DMS53 treated with DMSO at 0.1 percent for 48 hours (cell line): Measurements from ENCODE around the gene CRNN.
A peak's percentile ranks its signal among the peaks of the same experiment; 100 is the strongest.

ENCODE experiments used
- DNase-seq: peaks from one replicate; lab custom pipeline; 2025; ENCODE audit not compliant: unreplicated experiment; lab: John Stamatoyannopoulos, UW

CRNN gene

GRCh38 chr1:152413909-152414308 lies at the start of gene CRNN:
Gene CRNN, minus strand, starts transcription at chr1:152414263. Its CDS starts 2,030 bp downstream, at chr1:152412233.
- no peak for DNase-seq

- no peak for DNase-seq
These were observed 48.6 kb upstream of the CRNN start for GRCh38 chr1:152462636-152463035.

GRCh38 chr1:152461544-152461943 lies 47.5 kb upstream of the CRNN start:
- peak; percentile 32 for DNase-seq

GRCh38 chr1:152460529-152460899 lies 46.5 kb upstream of the CRNN start:
- DNase-seq: no peak

- peak; percentile 40 for DNase-seq
These were observed 45.8 kb upstream of the CRNN start for GRCh38 chr1:152459596-152460528.

- peak; percentile 54 for DNase-seq
These were observed 44.5 kb upstream of the CRNN start for GRCh38 chr1:152458384-152459185.

GRCh38 chr1:152457561-152457960 lies 43.5 kb upstream of the CRNN start:
- DNase-seq: no peak

- no peak for DNase-seq
These were observed 43.0 kb upstream of the CRNN start for GRCh38 chr1:152457071-152457470.

- no peak for DNase-seq
These were observed 37.2 kb upstream of the CRNN start for GRCh38 chr1:152451254-152451653.

GRCh38 chr1:152449661-152450060 lies 35.6 kb upstream of the CRNN start:
- DNase-seq: no peak

GRCh38 chr1:152448496-152448895 lies 34.4 kb upstream of the CRNN start:
- DNase-seq: no peak

- no peak for DNase-seq
These were observed 34.0 kb upstream of the CRNN start for GRCh38 chr1:152448095-152448494.

GRCh38 chr1:152447484-152447883 lies 33.4 kb upstream of the CRNN start:
- no peak for DNase-seq

GRCh38 chr1:152444045-152444444 lies 30.0 kb upstream of the CRNN start:
- DNase-seq: no peak

- DNase-seq: no peak
These were observed 28.7 kb upstream of the CRNN start for GRCh38 chr1:152442765-152443164.

GRCh38 chr1:152442301-152442700 lies 28.2 kb upstream of the CRNN start:
- no peak for DNase-seq

GRCh38 chr1:152441756-152442155 lies 27.7 kb upstream of the CRNN start:
- DNase-seq: no peak

- peak; percentile 62 for DNase-seq
These were observed 26.8 kb upstream of the CRNN start for GRCh38 chr1:152440635-152441471.

GRCh38 chr1:152436593-152437496 lies 22.8 kb upstream of the CRNN start:
- no peak for DNase-seq

GRCh38 chr1:152427458-152427857 lies 13.4 kb upstream of the CRNN start:
- DNase-seq: no peak
